Panc1 (cell line): ENCODE measurements around the gene PVRIG.
A peak's percentile ranks its signal among the peaks of the same experiment; 100 is the strongest.
"Not testable (repeated sequence)": the region's sequence is repeated elsewhere in the genome, so short reads cannot be mapped to it uniquely, and the experiment has no call there.

Experiments used
- POLR2AphosphoS5 ChIP-seq: IDR thresholded peaks from 2 replicates; pipeline ENCODE4 v1.6.1; 2012; ENCODE audit warnings: mild to moderate bottlenecking, low read depth, low read length, moderate library complexity
- TF ChIP-seq, protein P1 (sequence below), 2 experiments: IDR thresholded peaks; 2 replicates each; pipeline ENCODE4 v1.6.1; 2011 to 2012; ENCODE audit warnings: low read depth in 2 of 2, control low read depth in 1 of 2, low read length in 1 of 2, mild to moderate bottlenecking in 1 of 2, moderate library complexity in 1 of 2; ENCODE audit not compliant: insufficient read depth in 1 of 2
- TF ChIP-seq, protein P2 (sequence below): fragments of 450-650 bp; IDR thresholded peaks from 2 replicates; pipeline ENCODE4 v1.5.1; 2017; ENCODE audit warnings: mild to moderate bottlenecking

DNA sequence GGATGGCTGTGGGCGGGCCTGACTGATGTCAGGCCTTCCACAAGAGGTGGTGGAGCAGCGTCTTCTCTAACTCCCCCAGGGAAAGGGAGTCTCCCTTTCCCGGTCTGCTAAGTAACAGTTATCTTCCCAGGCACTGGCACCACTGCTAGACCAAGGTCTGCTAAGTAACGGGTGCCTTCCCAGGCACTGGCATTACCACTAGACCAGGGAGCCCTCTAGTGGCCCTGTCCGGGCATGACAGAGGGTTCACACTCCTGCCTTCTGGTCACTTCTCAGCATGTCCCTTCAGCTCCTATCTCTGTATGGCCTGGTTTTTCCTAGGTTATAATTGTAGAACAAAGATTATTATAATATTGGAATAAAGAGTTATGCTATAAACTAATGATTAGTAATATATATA lies 1.8 kb upstream of the PVRIG start:
- TF ChIP-seq, protein P1, sequence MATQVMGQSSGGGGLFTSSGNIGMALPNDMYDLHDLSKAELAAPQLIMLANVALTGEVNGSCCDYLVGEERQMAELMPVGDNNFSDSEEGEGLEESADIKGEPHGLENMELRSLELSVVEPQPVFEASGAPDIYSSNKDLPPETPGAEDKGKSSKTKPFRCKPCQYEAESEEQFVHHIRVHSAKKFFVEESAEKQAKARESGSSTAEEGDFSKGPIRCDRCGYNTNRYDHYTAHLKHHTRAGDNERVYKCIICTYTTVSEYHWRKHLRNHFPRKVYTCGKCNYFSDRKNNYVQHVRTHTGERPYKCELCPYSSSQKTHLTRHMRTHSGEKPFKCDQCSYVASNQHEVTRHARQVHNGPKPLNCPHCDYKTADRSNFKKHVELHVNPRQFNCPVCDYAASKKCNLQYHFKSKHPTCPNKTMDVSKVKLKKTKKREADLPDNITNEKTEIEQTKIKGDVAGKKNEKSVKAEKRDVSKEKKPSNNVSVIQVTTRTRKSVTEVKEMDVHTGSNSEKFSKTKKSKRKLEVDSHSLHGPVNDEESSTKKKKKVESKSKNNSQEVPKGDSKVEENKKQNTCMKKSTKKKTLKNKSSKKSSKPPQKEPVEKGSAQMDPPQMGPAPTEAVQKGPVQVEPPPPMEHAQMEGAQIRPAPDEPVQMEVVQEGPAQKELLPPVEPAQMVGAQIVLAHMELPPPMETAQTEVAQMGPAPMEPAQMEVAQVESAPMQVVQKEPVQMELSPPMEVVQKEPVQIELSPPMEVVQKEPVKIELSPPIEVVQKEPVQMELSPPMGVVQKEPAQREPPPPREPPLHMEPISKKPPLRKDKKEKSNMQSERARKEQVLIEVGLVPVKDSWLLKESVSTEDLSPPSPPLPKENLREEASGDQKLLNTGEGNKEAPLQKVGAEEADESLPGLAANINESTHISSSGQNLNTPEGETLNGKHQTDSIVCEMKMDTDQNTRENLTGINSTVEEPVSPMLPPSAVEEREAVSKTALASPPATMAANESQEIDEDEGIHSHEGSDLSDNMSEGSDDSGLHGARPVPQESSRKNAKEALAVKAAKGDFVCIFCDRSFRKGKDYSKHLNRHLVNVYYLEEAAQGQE (IDR thresholded peaks at IDR 0.05; ENCODE audit: insufficient read depth in 1 of 2, low read depth in 2 of 2, low read length in 1 of 2): not testable (repeated sequence)
- TF ChIP-seq, protein P2, sequence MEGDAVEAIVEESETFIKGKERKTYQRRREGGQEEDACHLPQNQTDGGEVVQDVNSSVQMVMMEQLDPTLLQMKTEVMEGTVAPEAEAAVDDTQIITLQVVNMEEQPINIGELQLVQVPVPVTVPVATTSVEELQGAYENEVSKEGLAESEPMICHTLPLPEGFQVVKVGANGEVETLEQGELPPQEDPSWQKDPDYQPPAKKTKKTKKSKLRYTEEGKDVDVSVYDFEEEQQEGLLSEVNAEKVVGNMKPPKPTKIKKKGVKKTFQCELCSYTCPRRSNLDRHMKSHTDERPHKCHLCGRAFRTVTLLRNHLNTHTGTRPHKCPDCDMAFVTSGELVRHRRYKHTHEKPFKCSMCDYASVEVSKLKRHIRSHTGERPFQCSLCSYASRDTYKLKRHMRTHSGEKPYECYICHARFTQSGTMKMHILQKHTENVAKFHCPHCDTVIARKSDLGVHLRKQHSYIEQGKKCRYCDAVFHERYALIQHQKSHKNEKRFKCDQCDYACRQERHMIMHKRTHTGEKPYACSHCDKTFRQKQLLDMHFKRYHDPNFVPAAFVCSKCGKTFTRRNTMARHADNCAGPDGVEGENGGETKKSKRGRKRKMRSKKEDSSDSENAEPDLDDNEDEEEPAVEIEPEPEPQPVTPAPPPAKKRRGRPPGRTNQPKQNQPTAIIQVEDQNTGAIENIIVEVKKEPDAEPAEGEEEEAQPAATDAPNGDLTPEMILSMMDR: peak; percentile 47; the same call in 1 of the 2 replicates
- not testable (repeated sequence) for TF ChIP-seq POLR2AphosphoS5
